H1 (cell line): ENCODE data around the gene C15orf40. TPM values are rescaled to one million over a fixed set of nuclear protein-coding genes. Genes with fewer than 3 reads are reported as not detected.
"Not testable (repeated sequence)": the region's sequence is repeated elsewhere in the genome, so short reads cannot be mapped to it uniquely, and the experiment has no call there.

ENCODE experiments used
- CTCF ChIA-PET: fragments of 300-600 bp; sonication (Branson Sonifier 250); formaldehyde crosslinking; loops from one replicate; lab custom pipeline; 2021; ENCODE audit not compliant: partially characterized antibody; lab: Charles Lee
- POLR2A ChIA-PET: fragments of 300-600 bp; sonication (Branson Sonifier 250); formaldehyde crosslinking; loops from one replicate; lab custom pipeline; 2021; ENCODE audit warnings: inconsistent platforms; ENCODE audit not compliant: partially characterized antibody; lab: Charles Lee
- DNase-seq, 2 experiments: peaks; one replicate each; pipeline versions ENCODE4 v3.0.0 to v3.0.0-alpha.2; 2010 to 2022; ENCODE audit warnings: low spot score in 2 of 2, low read depth in 1 of 2, mixed read lengths in 1 of 2
- FAIRE-seq: peaks from 2 replicates; lab custom pipeline; 2011; peaks lifted over from hg19 to GRCh38; lab: Jason Lieb, UNC
- H2AFZ ChIP-seq: 2 replicates; pipeline ENCODE4 v1.8.1; 2012; ENCODE audit warnings: low read length, inconsistent platforms
- H2AK5ac ChIP-seq: 2 replicates; pipeline ENCODE4 v1.6.1; 2013; ENCODE audit warnings: low read depth, low read length
- H2BK120ac ChIP-seq: replicated peaks from 2 replicates; pipeline ENCODE3; 2013; ENCODE audit warnings: low read depth, low read length, inconsistent platforms
- H2BK12ac ChIP-seq: 2 replicates; pipeline ENCODE4 v1.6.1; 2013; ENCODE audit warnings: low read depth, low read length
- H2BK15ac ChIP-seq: 2 replicates; pipeline ENCODE4 v1.6.1; 2013; ENCODE audit warnings: low read length
- H2BK20ac ChIP-seq: 2 replicates; pipeline ENCODE4 v1.6.1; 2013; ENCODE audit warnings: low read length
- H2BK5ac ChIP-seq: 2 replicates; pipeline ENCODE4 v1.6.1; 2013; ENCODE audit warnings: low read depth, low read length
- H3K14ac ChIP-seq: 2 replicates; pipeline ENCODE4 v1.6.1; 2013; ENCODE audit warnings: inconsistent platforms; ENCODE audit not compliant: insufficient read length
- H3K18ac ChIP-seq: 2 replicates; pipeline ENCODE4 v1.6.1; 2013; ENCODE audit warnings: low read length; ENCODE audit errors: extremely low read depth
- H3K23ac ChIP-seq: 2 replicates; pipeline ENCODE4 v1.6.1; 2013; ENCODE audit warnings: inconsistent platforms; ENCODE audit not compliant: insufficient read length
- H3K23me2 ChIP-seq: 2 replicates; pipeline ENCODE4 v1.6.1; 2013; ENCODE audit warnings: low read depth, low read length
- H3K27ac ChIP-seq: 2 replicates; pipeline ENCODE4 v1.6.1; 2011; ENCODE audit warnings: low read depth, low read length, inconsistent platforms
- H3K27me3 ChIP-seq, 4 experiments: replicated peaks in 1 of 4; 1 replicate in 1 of 4; 2 replicates in 3 of 4; pipeline versions ENCODE4 v1.6.1 to v1.8.1; 2011 to 2013; ENCODE audit warnings: low read length in 3 of 4, mild to moderate bottlenecking in 3 of 4, inconsistent platforms in 2 of 4, mixed read lengths in 2 of 4, moderate library complexity in 1 of 4; ENCODE audit not compliant: control insufficient read depth in 3 of 4, insufficient read depth in 3 of 4; ENCODE audit errors: extremely low read depth in 1 of 4
- H3K36me3 ChIP-seq, 4 experiments: 2 replicates each; pipeline versions ENCODE4 v1.6.1 to v1.8.1; 2011 to 2013; ENCODE audit warnings: mild to moderate bottlenecking in 4 of 4, low read length in 3 of 4, moderate library complexity in 2 of 4, control low read depth in 1 of 4, inconsistent platforms in 1 of 4; ENCODE audit not compliant: insufficient read depth in 4 of 4, control insufficient read depth in 2 of 4
- H3K4ac ChIP-seq: replicated peaks from 2 replicates; pipeline ENCODE3; 2013; ENCODE audit warnings: low read length, low read depth, mixed read lengths, inconsistent platforms; ENCODE audit not compliant: insufficient read length
- H3K4me1 ChIP-seq, 4 experiments: replicated peaks in 1 of 4; 1 replicate in 1 of 4; 2 replicates in 3 of 4; pipeline versions ENCODE4 v1.6.1 to v1.8.1; 2011 to 2013; ENCODE audit warnings: low read length in 3 of 4, inconsistent platforms in 2 of 4, mixed read lengths in 1 of 4; ENCODE audit not compliant: insufficient read depth in 4 of 4, control insufficient read depth in 3 of 4
- H3K4me2 ChIP-seq, 2 experiments: 2 replicates each; pipeline versions ENCODE4 v1.6.1 to v1.8.1; 2011 to 2013; ENCODE audit warnings: low read depth in 2 of 2, low read length in 2 of 2, control low read depth in 1 of 2, inconsistent platforms in 1 of 2, mild to moderate bottlenecking in 1 of 2; ENCODE audit not compliant: insufficient read depth in 1 of 2
- H3K4me3 ChIP-seq, 4 experiments: fragments of 200-600, 300-600 bp in 1 of 4; sonication (generic), shearing (Covaris generic), sonication (Bioruptor Twin) in 1 of 4; 2 replicates each; pipeline versions ENCODE4 v1.5.1 to v1.8.1; 2011 to 2016; ENCODE audit warnings: low read length in 4 of 4, low read depth in 3 of 4, control low read depth in 2 of 4, inconsistent platforms in 2 of 4, mild to moderate bottlenecking in 2 of 4, mixed read lengths in 1 of 4, moderate library complexity in 1 of 4; ENCODE audit not compliant: insufficient read depth in 2 of 4; ENCODE audit errors: extremely low read depth in 1 of 4
- H3K56ac ChIP-seq: replicated peaks from 2 replicates; pipeline ENCODE3; 2013; ENCODE audit warnings: low read depth, mild to moderate bottlenecking, mixed read lengths, low read length, inconsistent platforms; ENCODE audit not compliant: insufficient read length
- H3K79me1 ChIP-seq: 2 replicates; pipeline ENCODE4 v1.6.1; 2013; ENCODE audit warnings: low read depth, low read length, control low read depth
- H3K79me2 ChIP-seq, 2 experiments: 2 replicates each; pipeline versions ENCODE4 v1.6.1 to v1.8.1; 2012 to 2013; ENCODE audit warnings: low read length in 2 of 2, mild to moderate bottlenecking in 2 of 2, inconsistent platforms in 1 of 2; ENCODE audit not compliant: insufficient read depth in 2 of 2, control insufficient read depth in 1 of 2
- H3K9ac ChIP-seq, 4 experiments: replicated peaks in 1 of 4; 1 replicate in 1 of 4; 2 replicates in 3 of 4; pipeline versions ENCODE4 v1.6.1 to v1.8.1; 2011 to 2013; ENCODE audit warnings: low read depth in 3 of 4, low read length in 3 of 4, control low read depth in 2 of 4, mild to moderate bottlenecking in 2 of 4, moderate library complexity in 2 of 4, inconsistent platforms in 1 of 4; ENCODE audit errors: extremely low read depth in 1 of 4
- H3K9me3 ChIP-seq, 2 experiments: 2 replicates each; pipeline versions ENCODE4 v1.6.1 to v1.8.1; 2012 to 2013; ENCODE audit warnings: mild to moderate bottlenecking in 2 of 2, moderate library complexity in 2 of 2, control low read depth in 1 of 2, inconsistent platforms in 1 of 2, low read depth in 1 of 2, low read length in 1 of 2, mixed read lengths in 1 of 2; ENCODE audit not compliant: insufficient read depth in 2 of 2
- H4K20me1 ChIP-seq, 2 experiments: replicated peaks in 1 of 2; 2 replicates each; pipeline versions ENCODE3 to v1.8.1; 2011 to 2013; ENCODE audit warnings: inconsistent platforms in 2 of 2, low read length in 2 of 2, mild to moderate bottlenecking in 1 of 2; ENCODE audit not compliant: insufficient read depth in 2 of 2, control insufficient read depth in 1 of 2
- H4K5ac ChIP-seq: 2 replicates; pipeline ENCODE4 v1.6.1; 2013; ENCODE audit warnings: low read length, low read depth, mixed read lengths, inconsistent platforms; ENCODE audit not compliant: insufficient read length
- H4K8ac ChIP-seq: 2 replicates; pipeline ENCODE4 v1.8.0; 2013; ENCODE audit warnings: mild to moderate bottlenecking, moderate library complexity, low read length, inconsistent platforms; ENCODE audit not compliant: insufficient read depth; ENCODE audit errors: extremely low read depth
- H4K91ac ChIP-seq: replicated peaks from 2 replicates; pipeline ENCODE3; 2013; ENCODE audit warnings: low read length, mixed read lengths, inconsistent platforms; ENCODE audit not compliant: insufficient read length
- ASH2L ChIP-seq: fragments of 200-600, 300-600 bp; sonication (generic); IDR thresholded peaks from one replicate; pipeline ENCODE4 v1.7.1; 2017; ENCODE audit warnings: low read length
- BCL11A ChIP-seq, 2 experiments: IDR thresholded peaks; one replicate each; pipeline ENCODE4 v1.6.1; 2011; ENCODE audit warnings: low read depth in 2 of 2, low read length in 2 of 2, mild to moderate bottlenecking in 2 of 2
- EZH2 ChIP-seq: fragments of 200-600 bp; sonication (generic); IDR thresholded peaks from 2 replicates; pipeline ENCODE4 v1.7.1; 2012; ENCODE audit warnings: low read depth, mild to moderate bottlenecking, moderate library complexity, low read length, inconsistent platforms; ENCODE audit not compliant: severe bottlenecking
- JUND ChIP-seq: IDR thresholded peaks from 2 replicates; pipeline ENCODE4 v1.6.1; 2011; ENCODE audit warnings: mild to moderate bottlenecking, improper control_type of control experiment, low read length
- KDM4A ChIP-seq: IDR thresholded peaks from one replicate; pipeline ENCODE4 v1.7.1; 2012; ENCODE audit warnings: low read depth, mild to moderate bottlenecking, moderate library complexity, low read length, inconsistent platforms; ENCODE audit not compliant: severe bottlenecking
- RAD21 ChIP-seq, 2 experiments: IDR thresholded peaks in 1 of 2; conservative IDR thresholded peaks in 1 of 2; 2 replicates each; pipeline ENCODE4 v1.6.1; 2011; ENCODE audit warnings: low read depth in 2 of 2, low read length in 2 of 2, improper control_type of control experiment in 1 of 2, inconsistent platforms in 1 of 2, mild to moderate bottlenecking in 1 of 2, moderate library complexity in 1 of 2
- SIRT6 ChIP-seq: IDR thresholded peaks from one replicate; pipeline ENCODE4 v1.7.1; 2012; ENCODE audit warnings: low read length, inconsistent platforms
- SRF ChIP-seq: IDR thresholded peaks from 2 replicates; pipeline ENCODE4 v1.6.1; 2011; ENCODE audit warnings: mild to moderate bottlenecking, low read depth, low read length, moderate library complexity
- TAF7 ChIP-seq: optimal IDR thresholded peaks from 2 replicates; pipeline ENCODE3; 2011; ENCODE audit warnings: low read depth, mild to moderate bottlenecking, inconsistent platforms, low read length, moderate library complexity, borderline replicate concordance
- TEAD4 ChIP-seq: IDR thresholded peaks from 2 replicates; pipeline ENCODE4 v1.6.1; 2012; ENCODE audit warnings: low read depth, low read length, inconsistent platforms, mixed read lengths
- YY1 ChIP-seq: IDR thresholded peaks from 2 replicates; pipeline ENCODE4 v1.6.1; 2011; ENCODE audit warnings: low read depth, mild to moderate bottlenecking, low read length
- WGBS, 2 experiments: shearing (Covaris generic) in 1 of 2; methylation state at CpG; one replicate each; pipeline versions ENCODE4 v1.1.6 to v1.1.7; 2013 to 2015; ENCODE audit warnings: low lambda C conversion rate in 2 of 2, mixed read lengths in 2 of 2, inconsistent platforms in 1 of 2, low coverage in 1 of 2, missing lambda C conversion rate in 1 of 2; ENCODE audit not compliant: insufficient replicate concordance in 2 of 2, insufficient coverage in 1 of 2, insufficient read length in 1 of 2; ENCODE audit errors: extremely low coverage in 1 of 2, missing lambda C conversion rate in 1 of 2; 5-methylcytosine and 5-hydroxymethylcytosine counted together
- polyA plus RNA-seq, 7 experiments: library from polyadenylated mRNA; depleted of rRNA in 3 of 7; stranded (reverse) in 5 of 7; unstranded in 2 of 7; fragments of >200 nt in 5 of 7; fragments of 200-250 nt in 2 of 7; gene quantifications; 1 replicate in 5 of 7; 2 replicates in 1 of 7; 4 replicates in 1 of 7; pipeline versions ENCODE4 v1.2.1 to v1.2.3, GENCODE V29; 2011 to 2013; ENCODE audit warnings: missing spikeins in 2 of 7, mixed read lengths in 2 of 7
- total RNA-seq: library from RNA; stranded (reverse); fragmentation: NEBNext Ultra II Directional; extraction: Animal tissue kit (Norgen Biotek cat#: 25700); gene quantifications from 2 replicates; pipeline ENCODE4 v1.2.1, GENCODE V29; 2021
- TF ChIP-seq, protein P1 (sequence below): IDR thresholded peaks from 2 replicates; pipeline ENCODE4 v1.6.1; 2012; ENCODE audit warnings: inconsistent platforms

Gene C15orf40
- total and polyA plus RNA-seq, 2 of the 8 experiments (the other 6 are each of a cell fraction or from before 2014, with no cell fraction given), result 10.7 TPM

DNA sequence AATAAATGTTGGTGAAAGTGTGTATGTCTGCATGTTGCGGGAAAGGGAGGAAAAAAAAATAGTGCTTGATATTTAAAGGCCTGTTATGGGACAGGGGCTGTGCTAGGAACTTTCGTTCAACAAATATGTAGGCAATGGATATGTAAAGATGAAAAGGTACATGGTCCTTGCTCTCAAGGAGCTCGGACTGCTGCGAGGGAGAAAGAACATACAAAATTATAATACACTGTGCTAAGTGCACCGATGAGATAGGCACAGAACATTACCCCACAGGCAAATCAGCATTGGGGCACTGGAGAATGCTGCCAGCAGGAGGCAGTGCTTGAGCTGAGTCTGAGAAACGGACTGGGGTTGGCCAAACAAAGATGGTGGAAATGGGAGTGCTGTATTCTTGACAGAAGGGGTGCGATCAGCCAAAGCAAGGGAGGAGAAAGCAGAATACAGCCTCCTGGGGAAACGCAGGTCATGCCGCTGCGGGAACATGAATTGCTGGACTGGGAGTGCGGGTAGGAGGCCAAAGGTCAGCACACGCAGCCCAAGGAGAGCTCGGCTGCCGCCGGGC lies 649 bp downstream of the C15orf40 start (continued):
- TF ChIP-seq KDM4A, result peak; percentile 77
- TF ChIP-seq RAD21 (IDR thresholded peaks at IDR 0.05 in 1 of 2, conservative IDR thresholded peaks at IDR 0.05 in 1 of 2; ENCODE audit: low read depth in 2 of 2, low read length in 2 of 2), result peak; percentile 67 to 68
- TF ChIP-seq SRF, result no peak
- TF ChIP-seq ASH2L, result no peak
- TF ChIP-seq YY1, result peak; percentile 92
- TF ChIP-seq, protein P1, sequence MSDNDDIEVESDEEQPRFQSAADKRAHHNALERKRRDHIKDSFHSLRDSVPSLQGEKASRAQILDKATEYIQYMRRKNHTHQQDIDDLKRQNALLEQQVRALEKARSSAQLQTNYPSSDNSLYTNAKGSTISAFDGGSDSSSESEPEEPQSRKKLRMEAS, result peak; percentile 46
- TF ChIP-seq SIRT6, result no peak
- TF ChIP-seq JUND, result no peak
- TF ChIP-seq BCL11A (IDR thresholded peaks at IDR 0.05; ENCODE audit: low read depth in 2 of 2, low read length in 2 of 2), result no peak
- no peak for TF ChIP-seq TAF7
- TF ChIP-seq EZH2, result no peak
- peak; percentile 72 for TF ChIP-seq TEAD4

DNA sequence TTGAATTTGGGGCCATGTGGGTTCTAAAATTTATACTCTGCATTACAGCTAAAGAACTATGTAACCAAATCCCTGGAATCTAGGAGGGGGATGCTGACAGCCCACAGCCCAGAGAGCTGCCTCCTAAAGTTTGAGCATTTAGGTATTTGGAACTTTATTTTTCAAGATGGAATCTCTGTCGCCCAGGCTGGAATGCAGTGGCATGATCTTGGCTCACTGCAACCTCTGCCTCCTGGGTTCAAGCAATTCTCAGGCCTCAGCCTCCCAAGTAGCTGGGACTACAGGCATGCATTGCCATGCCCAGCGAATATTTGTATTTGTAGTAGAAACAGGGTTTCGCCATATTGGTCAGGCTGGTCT lies 10.8 kb downstream of the C15orf40 start:
- H4K8ac ChIP-seq, H3K4ac ChIP-seq, H2BK20ac ChIP-seq, H3K4me3 ChIP-seq, H2AFZ ChIP-seq, H3K56ac ChIP-seq, H2AK5ac ChIP-seq, H3K79me2 ChIP-seq, H3K14ac ChIP-seq, H2BK15ac ChIP-seq, H2BK12ac ChIP-seq, FAIRE-seq, H3K4me1 ChIP-seq, H3K79me1 ChIP-seq, H4K5ac ChIP-seq, H2BK120ac ChIP-seq, H3K27ac ChIP-seq, H3K9ac ChIP-seq, H2BK5ac ChIP-seq, H3K27me3 ChIP-seq, H3K9me3 ChIP-seq, H3K4me2 ChIP-seq, H4K91ac ChIP-seq, H3K36me3 ChIP-seq, H3K18ac ChIP-seq, H4K20me1 ChIP-seq, H3K23ac ChIP-seq, H3K23me2 ChIP-seq: not testable (repeated sequence)
- POLR2A ChIA-PET, result interaction anchor here (0.9 to 1.1 kb wide), 2 partner anchors 10 to 202 kb away, joined by 4 to 5 read pairs; no protein-coding TSS in a partner anchor
- CTCF ChIA-PET, result interaction anchor here (0.6 to 2.4 kb wide), 21 partner anchors 9 to 465 kb away, joined by 3 to 27 read pairs (median 4); partner anchors contain the start of genes AP3B2, C15orf40 and RAMAC
- 89% methylated on average over 3 of the region's 3 CpGs; no CpG with 5 or more reads in 1 of the 2 experiments for WGBS, 2 experiments
- DNase-seq, result peak in 1 of 2 experiments; percentile 33
